SK-N-SH (cell line): ENCODE results near the gene CRTC2.

Experiments used
- ELF1 ChIP-seq: IDR thresholded peaks from 2 replicates; pipeline ENCODE4 v1.4.0; 2012
- EP300 ChIP-seq, 2 experiments: IDR thresholded peaks; 2 replicates each; pipeline versions ENCODE4 v1.4.0 to v1.6.1; 2012; ENCODE audit warnings: borderline replicate concordance in 1 of 2, low read depth in 1 of 2, low read length in 1 of 2
- EZH2phosphoT487 ChIP-seq: fragments of 200-600 bp; sonication (generic); IDR thresholded peaks from 2 replicates; pipeline ENCODE4 v1.6.1; 2017; ENCODE audit warnings: low read depth, mixed run types, mild to moderate bottlenecking, antibody characterized with exemption, moderate library complexity, borderline replicate concordance
- GABPA ChIP-seq: IDR thresholded peaks from 2 replicates; pipeline ENCODE4 v1.4.0; 2012; ENCODE audit warnings: low read depth, mild to moderate bottlenecking
- POLR2AphosphoS5 ChIP-seq: IDR thresholded peaks from 2 replicates; pipeline ENCODE4 v1.6.1; 2012; ENCODE audit warnings: low read depth, low read length
- RAD21 ChIP-seq: IDR thresholded peaks from 2 replicates; pipeline ENCODE4 v1.6.1; 2012; ENCODE audit warnings: mild to moderate bottlenecking, low read length
- SIN3A ChIP-seq: IDR thresholded peaks from 2 replicates; pipeline ENCODE4 v1.6.1; 2012; ENCODE audit warnings: low read depth, mild to moderate bottlenecking, low read length, moderate library complexity, borderline replicate concordance
- SMC3 ChIP-seq: IDR thresholded peaks from 2 replicates; pipeline ENCODE4 v1.6.1; 2012; ENCODE audit warnings: low read depth, low read length, improper control_type of control experiment
- TF ChIP-seq, protein P1 (sequence below): fragments of 200-600 bp; sonication (generic); IDR thresholded peaks from 2 replicates; pipeline ENCODE4 v1.6.1; 2017; ENCODE audit warnings: antibody characterized with exemption, mild to moderate bottlenecking, moderate library complexity
- TF ChIP-seq, protein P2 (sequence below): IDR thresholded peaks from 2 replicates; pipeline ENCODE4 v1.6.1; 2012; ENCODE audit warnings: mild to moderate bottlenecking, low read depth, low read length, moderate library complexity
- TF ChIP-seq, protein P3 (sequence below): IDR thresholded peaks from 2 replicates; pipeline ENCODE4 v1.4.0; 2012; ENCODE audit warnings: low read depth, borderline replicate concordance
- TF ChIP-seq, protein P4 (sequence below): IDR thresholded peaks from 2 replicates; pipeline ENCODE4 v1.4.0; 2012; ENCODE audit warnings: low read depth, borderline replicate concordance

DNA sequence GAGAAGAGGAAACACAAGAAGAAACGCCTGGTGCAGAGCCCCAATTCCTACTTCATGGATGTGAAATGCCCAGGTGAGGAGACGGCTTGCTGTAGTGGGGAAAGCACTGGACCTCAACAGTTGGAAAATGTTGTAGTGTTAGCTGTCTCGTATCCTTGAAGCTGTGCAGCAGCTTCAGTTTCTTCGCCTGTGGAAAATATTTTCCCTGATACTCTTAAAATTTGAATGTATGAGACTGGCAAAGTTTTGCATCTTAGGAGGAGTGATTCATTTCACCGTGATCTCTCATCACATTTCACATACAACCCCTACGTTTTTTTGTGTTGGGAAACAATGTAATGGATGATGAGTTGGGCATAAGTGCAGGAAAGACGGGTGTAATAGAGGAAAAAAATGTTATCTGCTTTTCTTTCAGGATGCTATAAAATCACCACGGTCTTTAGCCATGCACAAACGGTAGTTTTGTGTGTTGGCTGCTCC lies 32.8 kb upstream of the CRTC2 start:
- TF ChIP-seq ELF1, result no peak
- TF ChIP-seq EZH2phosphoT487, result no peak
- no peak for TF ChIP-seq EP300 (IDR thresholded peaks at IDR 0.05; ENCODE audit: borderline replicate concordance in 1 of 2, low read depth in 1 of 2, low read length in 1 of 2)
- TF ChIP-seq, protein P1, sequence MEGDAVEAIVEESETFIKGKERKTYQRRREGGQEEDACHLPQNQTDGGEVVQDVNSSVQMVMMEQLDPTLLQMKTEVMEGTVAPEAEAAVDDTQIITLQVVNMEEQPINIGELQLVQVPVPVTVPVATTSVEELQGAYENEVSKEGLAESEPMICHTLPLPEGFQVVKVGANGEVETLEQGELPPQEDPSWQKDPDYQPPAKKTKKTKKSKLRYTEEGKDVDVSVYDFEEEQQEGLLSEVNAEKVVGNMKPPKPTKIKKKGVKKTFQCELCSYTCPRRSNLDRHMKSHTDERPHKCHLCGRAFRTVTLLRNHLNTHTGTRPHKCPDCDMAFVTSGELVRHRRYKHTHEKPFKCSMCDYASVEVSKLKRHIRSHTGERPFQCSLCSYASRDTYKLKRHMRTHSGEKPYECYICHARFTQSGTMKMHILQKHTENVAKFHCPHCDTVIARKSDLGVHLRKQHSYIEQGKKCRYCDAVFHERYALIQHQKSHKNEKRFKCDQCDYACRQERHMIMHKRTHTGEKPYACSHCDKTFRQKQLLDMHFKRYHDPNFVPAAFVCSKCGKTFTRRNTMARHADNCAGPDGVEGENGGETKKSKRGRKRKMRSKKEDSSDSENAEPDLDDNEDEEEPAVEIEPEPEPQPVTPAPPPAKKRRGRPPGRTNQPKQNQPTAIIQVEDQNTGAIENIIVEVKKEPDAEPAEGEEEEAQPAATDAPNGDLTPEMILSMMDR, result no peak
- no peak for TF ChIP-seq RAD21
- TF ChIP-seq, protein P2, sequence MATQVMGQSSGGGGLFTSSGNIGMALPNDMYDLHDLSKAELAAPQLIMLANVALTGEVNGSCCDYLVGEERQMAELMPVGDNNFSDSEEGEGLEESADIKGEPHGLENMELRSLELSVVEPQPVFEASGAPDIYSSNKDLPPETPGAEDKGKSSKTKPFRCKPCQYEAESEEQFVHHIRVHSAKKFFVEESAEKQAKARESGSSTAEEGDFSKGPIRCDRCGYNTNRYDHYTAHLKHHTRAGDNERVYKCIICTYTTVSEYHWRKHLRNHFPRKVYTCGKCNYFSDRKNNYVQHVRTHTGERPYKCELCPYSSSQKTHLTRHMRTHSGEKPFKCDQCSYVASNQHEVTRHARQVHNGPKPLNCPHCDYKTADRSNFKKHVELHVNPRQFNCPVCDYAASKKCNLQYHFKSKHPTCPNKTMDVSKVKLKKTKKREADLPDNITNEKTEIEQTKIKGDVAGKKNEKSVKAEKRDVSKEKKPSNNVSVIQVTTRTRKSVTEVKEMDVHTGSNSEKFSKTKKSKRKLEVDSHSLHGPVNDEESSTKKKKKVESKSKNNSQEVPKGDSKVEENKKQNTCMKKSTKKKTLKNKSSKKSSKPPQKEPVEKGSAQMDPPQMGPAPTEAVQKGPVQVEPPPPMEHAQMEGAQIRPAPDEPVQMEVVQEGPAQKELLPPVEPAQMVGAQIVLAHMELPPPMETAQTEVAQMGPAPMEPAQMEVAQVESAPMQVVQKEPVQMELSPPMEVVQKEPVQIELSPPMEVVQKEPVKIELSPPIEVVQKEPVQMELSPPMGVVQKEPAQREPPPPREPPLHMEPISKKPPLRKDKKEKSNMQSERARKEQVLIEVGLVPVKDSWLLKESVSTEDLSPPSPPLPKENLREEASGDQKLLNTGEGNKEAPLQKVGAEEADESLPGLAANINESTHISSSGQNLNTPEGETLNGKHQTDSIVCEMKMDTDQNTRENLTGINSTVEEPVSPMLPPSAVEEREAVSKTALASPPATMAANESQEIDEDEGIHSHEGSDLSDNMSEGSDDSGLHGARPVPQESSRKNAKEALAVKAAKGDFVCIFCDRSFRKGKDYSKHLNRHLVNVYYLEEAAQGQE, result no peak
- TF ChIP-seq, protein P3, sequence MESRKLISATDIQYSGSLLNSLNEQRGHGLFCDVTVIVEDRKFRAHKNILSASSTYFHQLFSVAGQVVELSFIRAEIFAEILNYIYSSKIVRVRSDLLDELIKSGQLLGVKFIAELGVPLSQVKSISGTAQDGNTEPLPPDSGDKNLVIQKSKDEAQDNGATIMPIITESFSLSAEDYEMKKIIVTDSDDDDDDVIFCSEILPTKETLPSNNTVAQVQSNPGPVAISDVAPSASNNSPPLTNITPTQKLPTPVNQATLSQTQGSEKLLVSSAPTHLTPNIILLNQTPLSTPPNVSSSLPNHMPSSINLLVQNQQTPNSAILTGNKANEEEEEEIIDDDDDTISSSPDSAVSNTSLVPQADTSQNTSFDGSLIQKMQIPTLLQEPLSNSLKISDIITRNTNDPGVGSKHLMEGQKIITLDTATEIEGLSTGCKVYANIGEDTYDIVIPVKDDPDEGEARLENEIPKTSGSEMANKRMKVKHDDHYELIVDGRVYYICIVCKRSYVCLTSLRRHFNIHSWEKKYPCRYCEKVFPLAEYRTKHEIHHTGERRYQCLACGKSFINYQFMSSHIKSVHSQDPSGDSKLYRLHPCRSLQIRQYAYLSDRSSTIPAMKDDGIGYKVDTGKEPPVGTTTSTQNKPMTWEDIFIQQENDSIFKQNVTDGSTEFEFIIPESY, result no peak
- no peak for TF ChIP-seq SIN3A
- no peak for TF ChIP-seq GABPA
- TF ChIP-seq POLR2AphosphoS5, result no peak
- TF ChIP-seq, protein P4, sequence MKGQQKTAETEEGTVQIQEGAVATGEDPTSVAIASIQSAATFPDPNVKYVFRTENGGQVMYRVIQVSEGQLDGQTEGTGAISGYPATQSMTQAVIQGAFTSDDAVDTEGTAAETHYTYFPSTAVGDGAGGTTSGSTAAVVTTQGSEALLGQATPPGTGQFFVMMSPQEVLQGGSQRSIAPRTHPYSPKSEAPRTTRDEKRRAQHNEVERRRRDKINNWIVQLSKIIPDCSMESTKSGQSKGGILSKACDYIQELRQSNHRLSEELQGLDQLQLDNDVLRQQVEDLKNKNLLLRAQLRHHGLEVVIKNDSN, result no peak
- TF ChIP-seq SMC3, result no peak
